ENCODE data around the gene TGIF2. TPM values are rescaled to one million over a fixed set of nuclear protein-coding genes. Genes with fewer than 3 reads are reported as not detected.
A peak's percentile ranks its signal among the peaks of the same experiment; 100 is the strongest.

The TGIF2 gene
- total RNA-seq (10 to 100 TPM in 8 of 9 donors, 1 to 10 TPM in 1; 3.7 to 17.9 (median 12.1) TPM), polyA plus RNA-seq (1 to 10 TPM; 3.4 to 5.8 (median 4.4) TPM)
- long read RNA-seq, donor 1, partial matches to known transcripts, result 0 of 1 reads
- long read RNA-seq, donor 1, other reads (novel, unspliced or antisense), result 0 of 1 reads
- long read RNA-seq, donor 2, partial matches to known transcripts, result 19 of 21 reads
- long read RNA-seq, donor 2, other reads (novel, unspliced or antisense), result 0 of 21 reads
- long read RNA-seq, donor 3, partial matches to known transcripts, result 0 of 1 reads
- long read RNA-seq, donor 3, other reads (novel, unspliced or antisense), result 0 of 1 reads
- long read RNA-seq, donor 4, result 0 reads
- long read RNA-seq, donor 5, partial matches to known transcripts, result 0 of 13 reads
- long read RNA-seq, donor 5, other reads (novel, unspliced or antisense), result 5 of 13 reads
- long read RNA-seq, donor 6, result 0 reads
- long read RNA-seq, donor 7, partial matches to known transcripts, result 0 of 3 reads
- long read RNA-seq, donor 7, other reads (novel, unspliced or antisense), result 0 of 3 reads
- long read RNA-seq, donor 8, partial matches to known transcripts, result 0 of 4 reads
- long read RNA-seq, donor 8, other reads (novel, unspliced or antisense), result 0 of 4 reads
- long read RNA-seq, donor 9, partial matches to known transcripts, result 0 of 2 reads
- long read RNA-seq, donor 9, other reads (novel, unspliced or antisense), result 0 of 2 reads
- long read RNA-seq, donor 10, partial matches to known transcripts, result 0 of 1 reads
- long read RNA-seq, donor 10, other reads (novel, unspliced or antisense), result 0 of 1 reads

DNA sequence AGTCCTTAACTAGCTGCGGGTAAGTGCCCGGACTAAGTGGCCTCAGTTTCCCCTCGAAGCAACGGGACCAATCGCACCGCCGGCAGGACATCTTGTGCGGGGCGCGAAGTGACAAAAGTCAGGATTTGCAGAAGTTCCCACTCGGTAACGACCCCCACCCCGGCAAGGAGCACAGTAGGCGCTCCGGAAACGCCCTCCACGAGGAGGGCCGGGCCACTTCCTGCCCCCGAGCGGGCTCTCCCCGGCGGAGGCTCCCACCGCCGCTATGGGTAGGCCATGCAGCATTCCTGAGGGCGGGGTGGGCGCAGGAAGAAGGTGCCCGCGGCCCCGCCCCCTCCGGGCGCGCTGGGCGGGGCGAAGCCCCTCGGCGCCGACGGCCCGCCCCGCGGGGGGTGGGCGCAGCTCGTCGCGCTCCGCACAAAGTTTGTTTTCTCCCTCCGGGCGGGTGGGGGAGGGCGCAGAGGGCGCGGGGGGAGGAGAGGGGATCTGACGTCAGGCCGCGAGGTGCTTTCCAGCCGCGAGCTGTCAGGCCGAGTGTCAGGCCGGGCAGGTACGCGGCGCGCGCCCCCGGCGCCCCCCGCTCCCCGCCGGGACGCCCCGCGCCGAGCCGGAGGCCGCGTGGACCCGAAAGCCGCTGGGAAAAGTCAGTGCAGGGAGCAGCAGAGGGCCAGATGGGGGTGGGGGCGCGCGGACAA, at the start of gene TGIF2:
TSS of gene TGIF2 (plus strand) at position 495 of the 695 bp plus-strand sequence. CDS start 5,178 bp downstream, outside the sequence.
- peak; percentile 72 to 86 (median 82) for DNase-seq
- WGBS, 4 donors, result 0 to 4% (median 2%) methylated on average over 4 to 79 of the region's 80 CpGs
- Histone ChIP-seq H3K9me3 (replicated peaks in 1 of 3) (no peaks in the 10 kb centered on the region), H3K36me3 (replicated peaks in 1 of 2) (no peaks in the 10 kb centered on the region), H3K27me3 (no peaks in the 10 kb centered on the region), H3K4me1 (replicated peaks in 1 of 2) (peaks cover 13 to 31% of the 10 kb centered on the region in 2 donors), H3K27ac (peak within 1 kb of the TSS; percentile 17 to 93 (median 87)), H3K4me3 (peak within 1 kb of the TSS; percentile 45 to 79 (median 67))
- peak; percentile 29 to 42 for TF ChIP-seq POLR2A (IDR thresholded peaks at IDR 0.05)
- TF ChIP-seq, protein P1, sequence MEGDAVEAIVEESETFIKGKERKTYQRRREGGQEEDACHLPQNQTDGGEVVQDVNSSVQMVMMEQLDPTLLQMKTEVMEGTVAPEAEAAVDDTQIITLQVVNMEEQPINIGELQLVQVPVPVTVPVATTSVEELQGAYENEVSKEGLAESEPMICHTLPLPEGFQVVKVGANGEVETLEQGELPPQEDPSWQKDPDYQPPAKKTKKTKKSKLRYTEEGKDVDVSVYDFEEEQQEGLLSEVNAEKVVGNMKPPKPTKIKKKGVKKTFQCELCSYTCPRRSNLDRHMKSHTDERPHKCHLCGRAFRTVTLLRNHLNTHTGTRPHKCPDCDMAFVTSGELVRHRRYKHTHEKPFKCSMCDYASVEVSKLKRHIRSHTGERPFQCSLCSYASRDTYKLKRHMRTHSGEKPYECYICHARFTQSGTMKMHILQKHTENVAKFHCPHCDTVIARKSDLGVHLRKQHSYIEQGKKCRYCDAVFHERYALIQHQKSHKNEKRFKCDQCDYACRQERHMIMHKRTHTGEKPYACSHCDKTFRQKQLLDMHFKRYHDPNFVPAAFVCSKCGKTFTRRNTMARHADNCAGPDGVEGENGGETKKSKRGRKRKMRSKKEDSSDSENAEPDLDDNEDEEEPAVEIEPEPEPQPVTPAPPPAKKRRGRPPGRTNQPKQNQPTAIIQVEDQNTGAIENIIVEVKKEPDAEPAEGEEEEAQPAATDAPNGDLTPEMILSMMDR (IDR thresholded peaks at IDR 0.05), result no peak
- intact Hi-C loops (cut with DNase I), result no loop called here

DNA sequence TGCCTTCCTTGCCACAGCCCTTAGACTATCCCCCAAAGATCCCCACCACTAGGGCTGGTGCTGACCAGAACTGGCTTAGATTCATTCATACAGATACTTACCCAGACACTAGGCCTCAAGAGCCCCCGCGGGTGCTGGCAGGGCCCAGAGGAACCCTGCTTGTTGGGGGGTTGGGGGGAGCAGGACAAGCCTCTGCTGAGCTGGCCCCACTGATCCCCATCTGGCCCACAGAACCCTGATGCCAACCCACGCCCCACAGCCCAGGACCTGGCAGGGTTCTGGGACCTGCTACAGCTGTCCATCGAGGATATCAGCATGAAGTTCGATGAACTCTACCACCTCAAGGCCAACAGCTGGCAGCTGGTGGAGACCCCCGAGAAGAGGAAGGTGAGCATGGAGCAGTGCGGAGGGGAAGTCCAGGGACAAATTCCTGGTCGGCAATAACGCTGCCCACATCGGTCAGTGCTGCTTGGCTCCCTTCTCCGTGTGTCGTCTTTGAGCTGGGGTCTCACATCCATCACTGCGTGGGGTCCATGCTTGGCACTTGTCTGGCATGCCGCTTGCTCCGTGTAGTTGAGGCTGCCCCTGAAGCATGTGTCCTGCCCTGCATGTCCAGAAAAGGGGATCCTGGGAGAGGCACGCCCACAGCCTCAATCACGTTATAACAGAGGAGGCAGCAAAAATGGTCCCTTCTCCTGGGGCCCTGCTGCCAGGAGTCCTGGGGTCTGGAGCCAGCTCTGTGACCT, 47.6 kb upstream of the TGIF2 start:
- H3K27ac ChIP-seq, result peak overlapping the region; percentile 80 to 94 (median 86)
- TF ChIP-seq, protein P1 (IDR thresholded peaks at IDR 0.05), result no peak
- TF ChIP-seq POLR2A (IDR thresholded peaks at IDR 0.05), result no peak
- H3K27me3 ChIP-seq, result no peaks in the 10 kb centered on the region
- H3K36me3 ChIP-seq (replicated peaks in 1 of 2), result peaks cover 0 to 48% of the 10 kb centered on the region in 2 donors
- peak in 1 of 7 donors; percentile 19 for DNase-seq
- H3K9me3 ChIP-seq (replicated peaks in 1 of 3), result no peaks in the 10 kb centered on the region
- WGBS, 4 donors, result 70 to 85% (median 77%) methylated on average over 8 to 17 of the region's 17 CpGs
- H3K4me1 ChIP-seq (replicated peaks in 1 of 2), result peaks cover 18 to 37% of the 10 kb centered on the region in 2 donors
- intact Hi-C loops (cut with DNase I), result no loop called here
- H3K4me3 ChIP-seq, result no peak overlapping the region

DNA sequence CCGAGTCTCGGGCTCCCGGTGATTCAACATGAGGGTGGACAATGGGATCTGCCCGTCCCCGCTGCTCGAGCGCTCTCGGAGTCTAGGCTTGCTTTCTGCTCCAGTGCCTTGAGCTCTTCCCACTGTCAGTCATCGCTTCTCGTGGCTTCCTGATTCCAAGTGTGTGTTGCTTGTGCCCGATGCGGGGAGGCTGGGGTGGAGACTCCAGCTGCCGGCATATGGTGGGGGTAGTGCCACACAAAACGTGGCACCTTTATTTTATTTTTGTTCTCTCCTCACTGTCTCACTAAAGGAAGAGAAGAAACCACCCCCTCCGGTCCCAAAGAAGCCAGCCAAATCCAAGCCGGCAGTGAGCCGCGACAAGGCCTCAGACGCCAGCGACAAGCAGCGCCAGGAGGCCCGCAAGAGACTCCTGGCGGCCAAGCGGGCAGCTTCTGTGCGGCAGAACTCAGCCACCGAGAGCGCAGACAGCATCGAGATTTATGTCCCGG, 46.8 kb upstream of the TGIF2 start:
- peaks cover 0 to 44% of the 10 kb centered on the region in 2 donors for H3K36me3 ChIP-seq (replicated peaks in 1 of 2)
- 42 to 65% (median 49%) methylated on average over 27 to 29 of the region's 29 CpGs for WGBS, 4 donors
- H3K4me3 ChIP-seq, result no peak overlapping the region
- no peaks in the 10 kb centered on the region for H3K9me3 ChIP-seq (replicated peaks in 1 of 3)
- intact Hi-C loops (cut with DNase I), result no loop called here
- peak overlapping the region; percentile 80 to 94 (median 86) for H3K27ac ChIP-seq
- TF ChIP-seq, protein P1 (IDR thresholded peaks at IDR 0.05), result peak in 5 of 6 experiments; percentile 24 to 53 (median 44)
- TF ChIP-seq POLR2A (IDR thresholded peaks at IDR 0.05), result no peak
- no peaks in the 10 kb centered on the region for H3K27me3 ChIP-seq
- H3K4me1 ChIP-seq (replicated peaks in 1 of 2), result peaks cover 15 to 29% of the 10 kb centered on the region in 2 donors
- DNase-seq, result peak in 6 of 7 donors; percentile 61 to 79 (median 76)

Data from adrenal gland (tissue), 19 donors.